ENCODE data around the gene CHST11.

CHST11 gene

GRCh38 chr12:104722601-104723534, 266.1 kb downstream of the CHST11 start:
- DNase-seq (ENCODE audit: low read depth): no peak

- DNase-seq (ENCODE audit: low read depth): no peak
These were observed 267.1 kb downstream of the CHST11 start for GRCh38 chr12:104723895-104724294.

- no peak for DNase-seq (ENCODE audit: low read depth)
These were observed 268.3 kb downstream of the CHST11 start for GRCh38 chr12:104724992-104725585.

- DNase-seq (ENCODE audit: low read depth): no peak
These were observed 268.9 kb downstream of the CHST11 start for GRCh38 chr12:104725610-104726009.

GRCh38 chr12:104727726-104728465, 271.1 kb downstream of the CHST11 start:
- no peak for DNase-seq (ENCODE audit: low read depth)

- DNase-seq (ENCODE audit: low read depth): no peak
These were observed 272.3 kb downstream of the CHST11 start for GRCh38 chr12:104729091-104729490.

- DNase-seq (ENCODE audit: low read depth): no peak
These were observed 273.1 kb downstream of the CHST11 start for GRCh38 chr12:104729610-104730446.

GRCh38 chr12:104730763-104731162, 274.0 kb downstream of the CHST11 start:
- DNase-seq (ENCODE audit: low read depth): no peak

- DNase-seq (ENCODE audit: low read depth): no peak
These were observed 277.0 kb downstream of the CHST11 start for GRCh38 chr12:104733717-104734175.

GRCh38 chr12:104734541-104735095, 277.9 kb downstream of the CHST11 start:
- DNase-seq (ENCODE audit: low read depth): no peak

GRCh38 chr12:104735801-104736200, 279.1 kb downstream of the CHST11 start:
- no peak for DNase-seq (ENCODE audit: low read depth)

GRCh38 chr12:104736307-104736706, 279.6 kb downstream of the CHST11 start:
- DNase-seq (ENCODE audit: low read depth): no peak

GRCh38 chr12:104737113-104737512, 280.4 kb downstream of the CHST11 start:
- no peak for DNase-seq (ENCODE audit: low read depth)

- no peak for DNase-seq (ENCODE audit: low read depth)
These were observed 281.1 kb downstream of the CHST11 start for GRCh38 chr12:104737791-104738301.

GRCh38 chr12:104738331-104738730, 281.6 kb downstream of the CHST11 start:
- DNase-seq (ENCODE audit: low read depth): no peak

GRCh38 chr12:104738776-104739642, 282.3 kb downstream of the CHST11 start:
- DNase-seq (ENCODE audit: low read depth): no peak

- no peak for DNase-seq (ENCODE audit: low read depth)
These were observed 283.9 kb downstream of the CHST11 start for GRCh38 chr12:104740668-104741067.

- no peak for DNase-seq (ENCODE audit: low read depth)
These were observed 284.3 kb downstream of the CHST11 start for GRCh38 chr12:104741077-104741476.

- no peak for DNase-seq (ENCODE audit: low read depth)
These were observed 285.0 kb downstream of the CHST11 start for GRCh38 chr12:104741497-104742367.
